T-helper 17 cell (primary cell): ENCODE data around the gene RBBP9. TPM values are rescaled to one million over a fixed set of nuclear protein-coding genes. Genes with fewer than 3 reads are reported as not detected.
A peak's percentile ranks its signal among the peaks of the same experiment; 100 is the strongest.

Source experiments
- ATAC-seq: fragments of 150-1000 bp; cut with Tn5 transposase; 2 replicates; pipeline ENCODE4 v1.10.0; 2021; ENCODE audit warnings: mild to moderate bottlenecking, moderate library complexity
- DNase-seq, 3 donors: peaks; one replicate each; pipeline versions ENCODE4 v3.0.0 to v3.0.0-alpha.2; 2020 to 2021
- H3K9me3 ChIP-seq: one replicate; pipeline ENCODE4 v1.7.0; 2013; ENCODE audit warnings: low read length, mild to moderate bottlenecking; ENCODE audit not compliant: control insufficient read depth, poor library complexity, severe bottlenecking
- H3K27ac Mint-ChIP-seq: one replicate; pipeline ENCODE4 v1.8.0; 2022; ENCODE audit warnings: mild to moderate bottlenecking, moderate library complexity, mixed read lengths
- H3K27me3 Mint-ChIP-seq: one replicate; pipeline ENCODE4 v1.8.0; 2022; ENCODE audit warnings: mixed read lengths
- H3K36me3 Mint-ChIP-seq: one replicate; pipeline ENCODE4 v1.8.0; 2022; ENCODE audit warnings: low read depth, mixed read lengths
- H3K4me1 Mint-ChIP-seq: one replicate; pipeline ENCODE4 v1.8.0; 2022; ENCODE audit warnings: mild to moderate bottlenecking, mixed read lengths
- H3K4me3 Mint-ChIP-seq: one replicate; pipeline ENCODE4 v1.8.0; 2022; ENCODE audit warnings: mild to moderate bottlenecking, moderate library complexity, mixed read lengths
- total RNA-seq, 4 donors: library from RNA in 2 of 4; stranded (reverse) in 2 of 4; gene quantifications; one replicate each; pipeline ENCODE4 v1.2.3 and lab custom pipeline; 2022 to 2026

RBBP9 gene
- total RNA-seq, 2 donors from 2014 or later, result 5.3 to 6.0 TPM

GRCh38 chr20:18488301-18488700 is 8.7 kb downstream of the RBBP9 start:
- ATAC-seq (no peak), DNase-seq (no peak)
- H3K4me3 Mint-ChIP-seq, result no peak overlapping the region
- no peaks in the 10 kb centered on the region for H3K27me3 Mint-ChIP-seq
- H3K36me3 Mint-ChIP-seq, result peaks cover 5% of the 10 kb centered on the region
- peaks cover 2% of the 10 kb centered on the region for H3K4me1 Mint-ChIP-seq
- H3K9me3 ChIP-seq, result no peaks in the 10 kb centered on the region
- no peak overlapping the region for H3K27ac Mint-ChIP-seq

- no peak for DNase-seq
Observed at GRCh38 chr20:18481596-18481995, 15.4 kb downstream of the RBBP9 start.

GRCh38 chr20:18477821-18478220 is 19.2 kb downstream of the RBBP9 start:
- no peak for DNase-seq
- H3K4me1 Mint-ChIP-seq, result peaks cover 3% of the 10 kb centered on the region
- H3K27me3 Mint-ChIP-seq, result no peaks in the 10 kb centered on the region
- peaks cover 3% of the 10 kb centered on the region for H3K36me3 Mint-ChIP-seq
- H3K9me3 ChIP-seq, result no peaks in the 10 kb centered on the region
- ATAC-seq, result no peak
- no peak overlapping the region for H3K27ac Mint-ChIP-seq
- no peak overlapping the region for H3K4me3 Mint-ChIP-seq

More at GRCh38 chr20:18481596-18481995, 15.4 kb downstream of the RBBP9 start:
- H3K9me3 ChIP-seq, result no peaks in the 10 kb centered on the region
- no peak for ATAC-seq
- Mint-ChIP-seq H3K4me3 (no peak overlapping the region), H3K36me3 (peaks cover 3% of the 10 kb centered on the region), H3K27ac (peak overlapping the region; percentile 37), H3K4me1 (no peaks in the 10 kb centered on the region), H3K27me3 (no peaks in the 10 kb centered on the region)

- Mint-ChIP-seq H3K27ac (no peak overlapping the region), H3K4me1 (peaks cover 3% of the 10 kb centered on the region), H3K4me3 (no peak overlapping the region), H3K27me3 (no peaks in the 10 kb centered on the region), H3K36me3 (peaks cover 3% of the 10 kb centered on the region)
- H3K9me3 ChIP-seq, result no peaks in the 10 kb centered on the region
- ATAC-seq (no peak), DNase-seq (no peak)
Observed at GRCh38 chr20:18477218-18477617, 19.8 kb downstream of the RBBP9 start.

GRCh38 chr20:18466894-18467730 is 29.9 kb downstream of the RBBP9 start, which contains the start of the genes DZANK1 and POLR3F:
Gene DZANK1 (minus strand): TSS chr20:18467030. CDS start chr20:18465358, 1,672 bp downstream.
Gene POLR3F (plus strand): TSS chr20:18467390. CDS start chr20:18467507, 117 bp downstream.
- H3K27ac Mint-ChIP-seq, result peak within 1 kb of the TSS; percentile 99
- peaks cover 13% of the 10 kb centered on the region for H3K4me1 Mint-ChIP-seq
- H3K36me3 Mint-ChIP-seq, result peaks cover 2% of the 10 kb centered on the region
- no peaks in the 10 kb centered on the region for H3K27me3 Mint-ChIP-seq
- DNase-seq (peak; percentile 84 to 87 (median 86)), ATAC-seq (peak; percentile 95)
- peak within 1 kb of the TSS; percentile 98 for H3K4me3 Mint-ChIP-seq
- H3K9me3 ChIP-seq, result no peaks in the 10 kb centered on the region

- ATAC-seq (peak; percentile 24), DNase-seq (no peak)
- Mint-ChIP-seq H3K27me3 (no peaks in the 10 kb centered on the region), H3K4me3 (peak overlapping the region; percentile 98), H3K27ac (peak overlapping the region; percentile 99), H3K4me1 (peaks cover 13% of the 10 kb centered on the region), H3K36me3 (peaks cover 2% of the 10 kb centered on the region)
- H3K9me3 ChIP-seq, result no peaks in the 10 kb centered on the region
Observed at GRCh38 chr20:18466574-18466893, 30.5 kb downstream of the RBBP9 start.

GRCh38 chr20:18465536-18466200 is 31.4 kb downstream of the RBBP9 start:
- peaks cover 13% of the 10 kb centered on the region for H3K4me1 Mint-ChIP-seq
- peak overlapping the region; percentile 98 for H3K4me3 Mint-ChIP-seq
- H3K27me3 Mint-ChIP-seq, result no peaks in the 10 kb centered on the region
- DNase-seq, result no peak
- peak overlapping the region; percentile 99 for H3K27ac Mint-ChIP-seq
- H3K36me3 Mint-ChIP-seq, result peaks cover 2% of the 10 kb centered on the region
- H3K9me3 ChIP-seq, result no peaks in the 10 kb centered on the region
- no peak for ATAC-seq

- Mint-ChIP-seq H3K4me3 (no peak overlapping the region), H3K36me3 (peaks cover 2% of the 10 kb centered on the region), H3K27me3 (no peaks in the 10 kb centered on the region), H3K27ac (no peak overlapping the region), H3K4me1 (no peaks in the 10 kb centered on the region)
- no peak for ATAC-seq
- no peak for DNase-seq
- H3K9me3 ChIP-seq, result no peaks in the 10 kb centered on the region
Observed at GRCh38 chr20:18456600-18456999, 40.4 kb downstream of the RBBP9 start.

GRCh38 chr20:18443886-18444285 is 53.1 kb downstream of the RBBP9 start:
- no peaks in the 10 kb centered on the region for H3K27me3 Mint-ChIP-seq

GRCh38 chr20:18440403-18440802 is 56.6 kb downstream of the RBBP9 start:
- Mint-ChIP-seq H3K4me1 (peaks cover 3% of the 10 kb centered on the region), H3K36me3 (peaks cover 2% of the 10 kb centered on the region), H3K27ac (peak overlapping the region; percentile 56), H3K27me3 (no peaks in the 10 kb centered on the region), H3K4me3 (no peak overlapping the region)
- DNase-seq (no peak), ATAC-seq (no peak)
- H3K9me3 ChIP-seq, result no peaks in the 10 kb centered on the region

More at GRCh38 chr20:18443886-18444285, 53.1 kb downstream of the RBBP9 start:
- DNase-seq (no peak), ATAC-seq (no peak)
- Mint-ChIP-seq H3K4me3 (no peak overlapping the region), H3K36me3 (peaks cover 2% of the 10 kb centered on the region), H3K27ac (no peak overlapping the region), H3K4me1 (peaks cover 2% of the 10 kb centered on the region)
- H3K9me3 ChIP-seq, result no peaks in the 10 kb centered on the region

- Mint-ChIP-seq H3K27ac (no peak overlapping the region), H3K4me3 (no peak overlapping the region), H3K4me1 (peaks cover 3% of the 10 kb centered on the region), H3K36me3 (no peaks in the 10 kb centered on the region), H3K27me3 (no peaks in the 10 kb centered on the region)
- DNase-seq (no peak), ATAC-seq (no peak)
- no peaks in the 10 kb centered on the region for H3K9me3 ChIP-seq
Observed at GRCh38 chr20:18436847-18437246, 60.2 kb downstream of the RBBP9 start.
